H9 (cell line): ENCODE measurements around the gene TBX21. TPM values are rescaled to one million over a fixed set of nuclear protein-coding genes. Genes with fewer than 3 reads are reported as not detected.
"Not testable (repeated sequence)": the region's sequence is repeated elsewhere in the genome, so short reads cannot be mapped to it uniquely, and the experiment has no call there.

Experiments
- DNase-seq: peaks from one replicate; pipeline ENCODE4 v3.0.0-alpha.2; 2017
- H2AFZ ChIP-seq: one replicate; pipeline ENCODE4 v1.6.1; 2013; ENCODE audit warnings: mild to moderate bottlenecking, low read length, control low read depth, moderate library complexity
- H2AK5ac ChIP-seq: 2 replicates; pipeline ENCODE4 v1.6.1; 2013; ENCODE audit warnings: low read length, control low read depth, mixed read lengths; ENCODE audit not compliant: insufficient read length
- H2BK120ac ChIP-seq: one replicate; pipeline ENCODE4 v1.6.1; 2013; ENCODE audit warnings: low read depth, mild to moderate bottlenecking, low read length, control low read depth, inconsistent platforms; ENCODE audit not compliant: poor library complexity, severe bottlenecking
- H2BK12ac ChIP-seq: 2 replicates; pipeline ENCODE4 v1.6.1; 2013; ENCODE audit warnings: low read length, control low read depth, mixed read lengths, low read depth; ENCODE audit not compliant: insufficient read length
- H2BK15ac ChIP-seq: 2 replicates; pipeline ENCODE4 v1.6.1; 2013; ENCODE audit warnings: low read depth, low read length, control low read depth
- H2BK20ac ChIP-seq: one replicate; pipeline ENCODE4 v1.6.1; 2013; ENCODE audit warnings: low read depth, mild to moderate bottlenecking, low read length, control low read depth, inconsistent platforms; ENCODE audit not compliant: poor library complexity, severe bottlenecking
- H2BK5ac ChIP-seq: 2 replicates; pipeline ENCODE4 v1.6.1; 2013; ENCODE audit warnings: low read length, control low read depth, mixed read lengths; ENCODE audit not compliant: insufficient read length
- H3K14ac ChIP-seq: 2 replicates; pipeline ENCODE4 v1.6.1; 2013; ENCODE audit warnings: low read length, control low read depth; ENCODE audit not compliant: insufficient read depth
- H3K18ac ChIP-seq: 2 replicates; pipeline ENCODE4 v1.6.1; 2013; ENCODE audit warnings: low read depth, mild to moderate bottlenecking, mixed read lengths, low read length, control low read depth; ENCODE audit not compliant: insufficient read length
- H3K23ac ChIP-seq: 2 replicates; pipeline ENCODE4 v1.6.1; 2013; ENCODE audit warnings: low read length, control low read depth, mixed read lengths, low read depth; ENCODE audit not compliant: insufficient read length
- H3K23me2 ChIP-seq: 2 replicates; pipeline ENCODE4 v1.6.1; 2013; ENCODE audit warnings: low read depth, mild to moderate bottlenecking, mixed read lengths, low read length, control low read depth; ENCODE audit not compliant: insufficient read length, poor library complexity, severe bottlenecking
- H3K27ac ChIP-seq: 2 replicates; pipeline ENCODE4 v1.5.1; 2013; ENCODE audit warnings: low read length, control low read depth, mixed read lengths, low read depth; ENCODE audit not compliant: insufficient read length
- H3K27me3 ChIP-seq: 2 replicates; pipeline ENCODE4 v1.6.1; 2013; ENCODE audit warnings: low read length, control low read depth, inconsistent platforms; ENCODE audit not compliant: insufficient read depth
- H3K4ac ChIP-seq: 2 replicates; pipeline ENCODE4 v1.6.1; 2013; ENCODE audit warnings: low read depth, mild to moderate bottlenecking, control low read depth, inconsistent platforms, low read length, moderate library complexity
- H3K4me1 ChIP-seq: 2 replicates; pipeline ENCODE4 v1.6.1; 2013; ENCODE audit warnings: low read length, control low read depth, inconsistent platforms; ENCODE audit not compliant: insufficient read depth
- H3K4me2 ChIP-seq: 2 replicates; pipeline ENCODE4 v1.6.1; 2013; ENCODE audit warnings: low read length, control low read depth, mixed read lengths; ENCODE audit not compliant: insufficient read length, insufficient read depth
- H3K56ac ChIP-seq: 2 replicates; pipeline ENCODE4 v1.6.1; 2013; ENCODE audit warnings: low read depth, mild to moderate bottlenecking, mixed read lengths, low read length, control low read depth; ENCODE audit not compliant: insufficient read length
- H3K79me1 ChIP-seq: 2 replicates; pipeline ENCODE4 v1.6.1; 2013; ENCODE audit warnings: low read depth, mild to moderate bottlenecking, moderate library complexity, low read length, control low read depth, inconsistent platforms; ENCODE audit not compliant: insufficient read depth, poor library complexity, severe bottlenecking
- H3K79me2 ChIP-seq: 2 replicates; pipeline ENCODE4 v1.6.1; 2013; ENCODE audit warnings: low read length, control low read depth, inconsistent platforms; ENCODE audit not compliant: insufficient read depth
- H3K9ac ChIP-seq: 2 replicates; pipeline ENCODE4 v1.6.1; 2013; ENCODE audit warnings: low read length, control low read depth, mixed read lengths; ENCODE audit not compliant: insufficient read length; ENCODE audit errors: extremely low read depth
- H3K9me3 ChIP-seq: one replicate; pipeline ENCODE4 v1.6.1; 2013; ENCODE audit warnings: low read depth, low read length, inconsistent platforms; ENCODE audit not compliant: control insufficient read depth
- H3T11ph ChIP-seq: one replicate; pipeline ENCODE4 v1.6.1; 2013; ENCODE audit warnings: mild to moderate bottlenecking, low read length, control low read depth, inconsistent platforms
- H4K20me1 ChIP-seq: one replicate; pipeline ENCODE4 v1.6.1; 2013; ENCODE audit not compliant: control insufficient read depth, insufficient read length, insufficient read depth
- H4K5ac ChIP-seq: 2 replicates; pipeline ENCODE4 v1.6.1; 2013; ENCODE audit warnings: low read depth, mild to moderate bottlenecking, mixed read lengths, low read length, control low read depth; ENCODE audit not compliant: insufficient read length
- H4K8ac ChIP-seq: replicated peaks from 2 replicates; pipeline ENCODE4 v1.6.1; 2013; ENCODE audit warnings: low read length, control low read depth, mixed read lengths, low read depth; ENCODE audit not compliant: insufficient read length
- H4K91ac ChIP-seq: 2 replicates; pipeline ENCODE4 v1.6.1; 2013; ENCODE audit warnings: low read depth, mild to moderate bottlenecking, moderate library complexity, mixed read lengths, low read length, control low read depth; ENCODE audit not compliant: insufficient read length
- H3K27ac Mint-ChIP-seq, 3 experiments: 2 replicates in 2 of 3; 3 replicates in 1 of 3; pipeline ENCODE4 v1.8.0; 2020 to 2021; ENCODE audit warnings: mixed read lengths in 3 of 3, mild to moderate bottlenecking in 1 of 3, moderate library complexity in 1 of 3
- H3K27me3 Mint-ChIP-seq: 2 replicates; pipeline ENCODE4 v1.8.0; 2021; ENCODE audit warnings: low read depth, mild to moderate bottlenecking, moderate library complexity, mixed read lengths
- H3K36me3 Mint-ChIP-seq, 3 experiments: 2 replicates in 2 of 3; 3 replicates in 1 of 3; pipeline ENCODE4 v1.8.0; 2020 to 2021; ENCODE audit warnings: low read depth in 3 of 3, mixed read lengths in 3 of 3; ENCODE audit not compliant: insufficient read depth in 1 of 3
- H3K4me1 Mint-ChIP-seq, 2 experiments: 2 replicates each; pipeline ENCODE4 v1.8.0; 2020; ENCODE audit warnings: mixed read lengths in 2 of 2
- H3K4me3 Mint-ChIP-seq, 2 experiments: 2 replicates in 1 of 2; 3 replicates in 1 of 2; pipeline ENCODE4 v1.8.0; 2020 to 2021; ENCODE audit warnings: mild to moderate bottlenecking in 2 of 2, mixed read lengths in 2 of 2, moderate library complexity in 1 of 2
- H3K9me3 Mint-ChIP-seq, 2 experiments: 2 replicates in 1 of 2; 3 replicates in 1 of 2; pipeline ENCODE4 v1.8.0; 2020; ENCODE audit warnings: mild to moderate bottlenecking in 2 of 2, mixed read lengths in 2 of 2, moderate library complexity in 1 of 2
- CTCF ChIP-seq: fragments of 200-600 bp; sonication (generic); conservative IDR thresholded peaks from 3 replicates; pipeline ENCODE4 v1.8.0; 2021; ENCODE audit warnings: antibody characterized with exemption, mild to moderate bottlenecking
- WGBS: extraction: QIAGEN DNeasy Blood & Tissue Kit; methylation state at CpG from one replicate; pipeline ENCODE4 v1.1.7; 2013; ENCODE audit warnings: missing lambda C conversion rate, low lambda C conversion rate, mixed read lengths; ENCODE audit not compliant: insufficient read length; ENCODE audit errors: extremely low coverage; 5-methylcytosine and 5-hydroxymethylcytosine counted together
- total RNA-seq: library from RNA; stranded (reverse); gene quantifications from 2 replicates; pipeline ENCODE4 v1.2.1, GENCODE V29; 2021

The TBX21 gene
- total RNA-seq, 1 experiment from 2014 or later, result not detected

GRCh38 chr17:47763913-47764582 lies 31.0 kb downstream of the TBX21 start:
- no peak overlapping the region for H3K9ac ChIP-seq
- no peak overlapping the region for H3K4me2 ChIP-seq
- no peak overlapping the region for H3K56ac ChIP-seq
- H4K20me1 ChIP-seq, result no peaks in the 10 kb centered on the region
- no peaks in the 10 kb centered on the region for H3K79me2 ChIP-seq
- TF ChIP-seq CTCF, result no peak
- no peak overlapping the region for H4K5ac ChIP-seq
- no CpG with 5 or more reads among the region's 3 CpGs for WGBS
- DNase-seq, result no peak
- no peak overlapping the region for H3T11ph ChIP-seq
- no peaks in the 10 kb centered on the region for H3K27me3 ChIP-seq
- no peak overlapping the region for H2BK12ac ChIP-seq
- no peak overlapping the region for H3K4ac ChIP-seq
- H3K18ac ChIP-seq, result no peak overlapping the region
- Mint-ChIP-seq H3K27ac (no peak overlapping the region), H3K9me3 (peaks cover 15 to 36% of the 10 kb centered on the region in 2 experiments), H3K4me1 (no peaks in the 10 kb centered on the region), H3K36me3 (no peaks in the 10 kb centered on the region; a peak in 1 of 7 replicates), H3K27me3 (peaks cover 34% of the 10 kb centered on the region), H3K4me3 (no peak overlapping the region)
- H2BK15ac ChIP-seq, result no peak overlapping the region
- no peaks in the 10 kb centered on the region for H3K23me2 ChIP-seq
- H2BK120ac ChIP-seq, result no peak overlapping the region
- H4K8ac ChIP-seq, result no peak overlapping the region
- no peaks in the 10 kb centered on the region for H3K4me1 ChIP-seq
- no peak overlapping the region for H3K23ac ChIP-seq
- no peaks in the 10 kb centered on the region for H3K79me1 ChIP-seq
- no peaks in the 10 kb centered on the region for H3K9me3 ChIP-seq
- H2BK5ac ChIP-seq, result no peak overlapping the region
- H3K27ac ChIP-seq, result no peak overlapping the region
- H2AK5ac ChIP-seq, result no peak overlapping the region
- H3K14ac ChIP-seq, result no peak overlapping the region
- H2BK20ac ChIP-seq, result no peak overlapping the region
- H2AFZ ChIP-seq, result no peak overlapping the region
- H4K91ac ChIP-seq, result no peak overlapping the region

GRCh38 chr17:47773649-47774048 lies 40.6 kb downstream of the TBX21 start:
- not testable (repeated sequence) for H2BK15ac ChIP-seq, H3K56ac ChIP-seq, H2AFZ ChIP-seq, H3K9ac ChIP-seq, H3K27ac Mint-ChIP-seq, H3K4ac ChIP-seq, H3K23ac ChIP-seq, H4K8ac ChIP-seq, H2BK20ac ChIP-seq, H3K23me2 ChIP-seq, H3K27me3 ChIP-seq, H3K4me2 ChIP-seq, H3K36me3 Mint-ChIP-seq, H4K20me1 ChIP-seq, H3K9me3 Mint-ChIP-seq, H3K18ac ChIP-seq, H3K79me1 ChIP-seq, H3K4me1 ChIP-seq, H4K91ac ChIP-seq, H2BK120ac ChIP-seq, H3K14ac ChIP-seq, H3K9me3 ChIP-seq, H3K4me3 Mint-ChIP-seq, DNase-seq, H3K79me2 ChIP-seq, H3T11ph ChIP-seq, H2BK5ac ChIP-seq, H3K4me1 Mint-ChIP-seq, H2BK12ac ChIP-seq, H3K27ac ChIP-seq, H4K5ac ChIP-seq, H2AK5ac ChIP-seq
- WGBS, result no CpG with 5 or more reads among the region's 9 CpGs
- peaks cover 42% of the 10 kb centered on the region for H3K27me3 Mint-ChIP-seq
